ENCODE results near the gene ADGRA3.

Gene ADGRA3

GRCh38 chr4:22463179-22463578 is 52.7 kb downstream of the ADGRA3 start:
- H3K27ac Mint-ChIP-seq = no peak overlapping the region
- intact Hi-C loops (cut with micrococcal nuclease) = no loop called here
- H3K4me1 Mint-ChIP-seq (ENCODE audit: low read depth) = no peaks in the 10 kb centered on the region

GRCh38 chr4:22462688-22463087 is 53.2 kb downstream of the ADGRA3 start:
- no peak overlapping the region for H3K4me3 Mint-ChIP-seq
- no peaks in the 10 kb centered on the region for H3K4me1 Mint-ChIP-seq (ENCODE audit: low read depth)
- H3K9me3 Mint-ChIP-seq = no peaks in the 10 kb centered on the region
- H3K36me3 Mint-ChIP-seq (ENCODE audit: low read depth) = no peaks in the 10 kb centered on the region
- intact Hi-C loops (cut with micrococcal nuclease) = no loop called here
- no peak overlapping the region for H3K27ac Mint-ChIP-seq
- peaks cover 9% of the 10 kb centered on the region for H3K27me3 Mint-ChIP-seq

More at GRCh38 chr4:22463179-22463578, 52.7 kb downstream of the ADGRA3 start:
- Mint-ChIP-seq H3K9me3 (no peaks in the 10 kb centered on the region), H3K36me3 (ENCODE audit: low read depth) (no peaks in the 10 kb centered on the region), H3K4me3 (no peak overlapping the region), H3K27me3 (peaks cover 9% of the 10 kb centered on the region)

- Mint-ChIP-seq H3K4me1 (ENCODE audit: low read depth) (no peaks in the 10 kb centered on the region), H3K36me3 (ENCODE audit: low read depth) (no peaks in the 10 kb centered on the region), H3K4me3 (no peak overlapping the region), H3K27ac (no peak overlapping the region), H3K27me3 (peaks cover 4% of the 10 kb centered on the region), H3K9me3 (no peaks in the 10 kb centered on the region)
- intact Hi-C loops (cut with micrococcal nuclease) = no loop called here
These were observed 55.6 kb downstream of the ADGRA3 start for GRCh38 chr4:22460266-22460665.

- H3K36me3 Mint-ChIP-seq (ENCODE audit: low read depth) = no peaks in the 10 kb centered on the region
- H3K27ac Mint-ChIP-seq = no peak overlapping the region
- no peaks in the 10 kb centered on the region for H3K4me1 Mint-ChIP-seq (ENCODE audit: low read depth)
- no peaks in the 10 kb centered on the region for H3K9me3 Mint-ChIP-seq
- intact Hi-C loops (cut with micrococcal nuclease) = no loop called here
- H3K27me3 Mint-ChIP-seq = no peaks in the 10 kb centered on the region
- no peak overlapping the region for H3K4me3 Mint-ChIP-seq
These were observed 57.8 kb downstream of the ADGRA3 start for GRCh38 chr4:22458098-22458497.

- no peaks in the 10 kb centered on the region for H3K9me3 Mint-ChIP-seq
- no peaks in the 10 kb centered on the region for H3K36me3 Mint-ChIP-seq (ENCODE audit: low read depth)
- H3K27me3 Mint-ChIP-seq = no peaks in the 10 kb centered on the region
- no peaks in the 10 kb centered on the region for H3K4me1 Mint-ChIP-seq (ENCODE audit: low read depth)
- H3K4me3 Mint-ChIP-seq = no peak overlapping the region
- H3K27ac Mint-ChIP-seq = no peak overlapping the region
- intact Hi-C loops (cut with micrococcal nuclease) = no loop called here
These were observed 58.5 kb downstream of the ADGRA3 start for GRCh38 chr4:22457348-22457747.

- H3K27ac Mint-ChIP-seq = no peak overlapping the region
- H3K4me3 Mint-ChIP-seq = no peak overlapping the region
- no peaks in the 10 kb centered on the region for H3K27me3 Mint-ChIP-seq
- no peaks in the 10 kb centered on the region for H3K36me3 Mint-ChIP-seq (ENCODE audit: low read depth)
- intact Hi-C loops (cut with micrococcal nuclease) = no loop called here
- no peaks in the 10 kb centered on the region for H3K4me1 Mint-ChIP-seq (ENCODE audit: low read depth)
- no peaks in the 10 kb centered on the region for H3K9me3 Mint-ChIP-seq
These were observed 59.6 kb downstream of the ADGRA3 start for GRCh38 chr4:22456291-22456690.

GRCh38 chr4:22454955-22455354 is 60.9 kb downstream of the ADGRA3 start:
- Mint-ChIP-seq H3K9me3 (no peaks in the 10 kb centered on the region), H3K36me3 (ENCODE audit: low read depth) (no peaks in the 10 kb centered on the region), H3K27ac (no peak overlapping the region), H3K27me3 (no peaks in the 10 kb centered on the region), H3K4me3 (no peak overlapping the region), H3K4me1 (ENCODE audit: low read depth) (no peaks in the 10 kb centered on the region)
- intact Hi-C loops (cut with micrococcal nuclease) = no loop called here

GRCh38 chr4:22454216-22454838 is 61.5 kb downstream of the ADGRA3 start:
- intact Hi-C loops (cut with micrococcal nuclease) = no loop called here
- H3K4me3 Mint-ChIP-seq = no peak overlapping the region
- no peaks in the 10 kb centered on the region for H3K4me1 Mint-ChIP-seq (ENCODE audit: low read depth)
- no peaks in the 10 kb centered on the region for H3K9me3 Mint-ChIP-seq
- H3K27ac Mint-ChIP-seq = no peak overlapping the region
- no peaks in the 10 kb centered on the region for H3K27me3 Mint-ChIP-seq
- no peaks in the 10 kb centered on the region for H3K36me3 Mint-ChIP-seq (ENCODE audit: low read depth)

GRCh38 chr4:22444813-22445212 is 71.1 kb downstream of the ADGRA3 start:
- H3K4me3 Mint-ChIP-seq = no peak overlapping the region
- H3K27ac Mint-ChIP-seq = no peak overlapping the region
- intact Hi-C loops (cut with micrococcal nuclease) = no loop called here
- no peaks in the 10 kb centered on the region for H3K27me3 Mint-ChIP-seq
- no peaks in the 10 kb centered on the region for H3K9me3 Mint-ChIP-seq
- H3K4me1 Mint-ChIP-seq (ENCODE audit: low read depth) = no peaks in the 10 kb centered on the region
- H3K36me3 Mint-ChIP-seq (ENCODE audit: low read depth) = no peaks in the 10 kb centered on the region

- Mint-ChIP-seq H3K27me3 (no peaks in the 10 kb centered on the region), H3K36me3 (ENCODE audit: low read depth) (no peaks in the 10 kb centered on the region), H3K4me3 (no peak overlapping the region), H3K9me3 (no peaks in the 10 kb centered on the region), H3K27ac (no peak overlapping the region), H3K4me1 (ENCODE audit: low read depth) (no peaks in the 10 kb centered on the region)
- intact Hi-C loops (cut with micrococcal nuclease) = no loop called here
These were observed 72.9 kb downstream of the ADGRA3 start for GRCh38 chr4:22442956-22443355.

GRCh38 chr4:22440999-22441398 is 74.9 kb downstream of the ADGRA3 start:
- Mint-ChIP-seq H3K36me3 (ENCODE audit: low read depth) (no peaks in the 10 kb centered on the region), H3K4me1 (ENCODE audit: low read depth) (no peaks in the 10 kb centered on the region), H3K27ac (no peak overlapping the region), H3K4me3 (no peak overlapping the region), H3K27me3 (no peaks in the 10 kb centered on the region), H3K9me3 (no peaks in the 10 kb centered on the region)
- intact Hi-C loops (cut with micrococcal nuclease) = no loop called here

GRCh38 chr4:22439947-22440346 is 75.9 kb downstream of the ADGRA3 start:
- intact Hi-C loops (cut with micrococcal nuclease) = no loop called here
- Mint-ChIP-seq H3K4me1 (ENCODE audit: low read depth) (no peaks in the 10 kb centered on the region), H3K36me3 (ENCODE audit: low read depth) (no peaks in the 10 kb centered on the region), H3K9me3 (no peaks in the 10 kb centered on the region), H3K27ac (no peak overlapping the region), H3K27me3 (no peaks in the 10 kb centered on the region), H3K4me3 (no peak overlapping the region)

- intact Hi-C loops (cut with micrococcal nuclease) = no loop called here
- no peaks in the 10 kb centered on the region for H3K36me3 Mint-ChIP-seq (ENCODE audit: low read depth)
- H3K9me3 Mint-ChIP-seq = no peaks in the 10 kb centered on the region
- H3K4me3 Mint-ChIP-seq = no peak overlapping the region
- no peak overlapping the region for H3K27ac Mint-ChIP-seq
- H3K4me1 Mint-ChIP-seq (ENCODE audit: low read depth) = no peaks in the 10 kb centered on the region
- no peaks in the 10 kb centered on the region for H3K27me3 Mint-ChIP-seq
These were observed 80.2 kb downstream of the ADGRA3 start for GRCh38 chr4:22435652-22436051.

- no peaks in the 10 kb centered on the region for H3K36me3 Mint-ChIP-seq (ENCODE audit: low read depth)
- H3K27ac Mint-ChIP-seq = no peak overlapping the region
- no peaks in the 10 kb centered on the region for H3K27me3 Mint-ChIP-seq
- H3K9me3 Mint-ChIP-seq = no peaks in the 10 kb centered on the region
- no peak overlapping the region for H3K4me3 Mint-ChIP-seq
- intact Hi-C loops (cut with micrococcal nuclease) = no loop called here
- H3K4me1 Mint-ChIP-seq (ENCODE audit: low read depth) = no peaks in the 10 kb centered on the region
These were observed 81.0 kb downstream of the ADGRA3 start for GRCh38 chr4:22434895-22435294.

- no peaks in the 10 kb centered on the region for H3K36me3 Mint-ChIP-seq (ENCODE audit: low read depth)
- no peaks in the 10 kb centered on the region for H3K9me3 Mint-ChIP-seq
- intact Hi-C loops (cut with micrococcal nuclease) = no loop called here
- no peak overlapping the region for H3K27ac Mint-ChIP-seq
- no peaks in the 10 kb centered on the region for H3K27me3 Mint-ChIP-seq
- no peak overlapping the region for H3K4me3 Mint-ChIP-seq
- no peaks in the 10 kb centered on the region for H3K4me1 Mint-ChIP-seq (ENCODE audit: low read depth)
These were observed 85.2 kb downstream of the ADGRA3 start for GRCh38 chr4:22430626-22431025.

All from dendritic cell treated with granulocyte-macrophage colony-stimulating factor and Interleukin-4, amounts not matched to agents 40 ng/mL and 50 ng/mL, for 4 days (primary cell).